Measurements from ENCODE around the gene CALHM3.

The CALHM3 gene

GRCh38 chr10:103451091-103451813 is 27.8 kb downstream of the CALHM3 start:
- DNase-seq (ENCODE audit: low read depth in 1 of 2, low spot score in 1 of 2), result peak; percentile 24 to 30

GRCh38 chr10:103450201-103450695 is 28.8 kb downstream of the CALHM3 start:
- DNase-seq (ENCODE audit: low read depth in 1 of 2, low spot score in 1 of 2), result no peak

GRCh38 chr10:103449208-103450144 is 29.6 kb downstream of the CALHM3 start:
- no peak for DNase-seq (ENCODE audit: low read depth in 1 of 2, low spot score in 1 of 2)

- DNase-seq (ENCODE audit: low read depth in 1 of 2, low spot score in 1 of 2), result no peak
Measured at GRCh38 chr10:103448746-103449145, 30.3 kb downstream of the CALHM3 start.

- DNase-seq (ENCODE audit: low read depth in 1 of 2, low spot score in 1 of 2), result no peak
Measured at GRCh38 chr10:103447187-103447586, 31.9 kb downstream of the CALHM3 start.

- DNase-seq (ENCODE audit: low read depth in 1 of 2, low spot score in 1 of 2), result no peak
Measured at GRCh38 chr10:103445767-103446567, 33.1 kb downstream of the CALHM3 start.

- no peak for DNase-seq (ENCODE audit: low read depth in 1 of 2, low spot score in 1 of 2)
Measured at GRCh38 chr10:103445366-103445765, 33.7 kb downstream of the CALHM3 start.

- no peak for DNase-seq (ENCODE audit: low read depth in 1 of 2, low spot score in 1 of 2)
Measured at GRCh38 chr10:103444478-103444877, 34.6 kb downstream of the CALHM3 start.

GRCh38 chr10:103443475-103444185 is 35.4 kb downstream of the CALHM3 start:
- DNase-seq (ENCODE audit: low read depth in 1 of 2, low spot score in 1 of 2), result no peak

GRCh38 chr10:103442031-103442461 is 37.0 kb downstream of the CALHM3 start:
- no peak for DNase-seq (ENCODE audit: low read depth in 1 of 2, low spot score in 1 of 2)

GRCh38 chr10:103441611-103442010 is 37.4 kb downstream of the CALHM3 start:
- DNase-seq (ENCODE audit: low read depth in 1 of 2, low spot score in 1 of 2), result no peak

- no peak for DNase-seq (ENCODE audit: low read depth in 1 of 2, low spot score in 1 of 2)
Measured at GRCh38 chr10:103441206-103441605, 37.8 kb downstream of the CALHM3 start.

- no peak for DNase-seq (ENCODE audit: low read depth in 1 of 2, low spot score in 1 of 2)
Measured at GRCh38 chr10:103440416-103440815, 38.6 kb downstream of the CALHM3 start.

GRCh38 chr10:103439776-103440175 is 39.3 kb downstream of the CALHM3 start:
- no peak for DNase-seq (ENCODE audit: low read depth in 1 of 2, low spot score in 1 of 2)

- no peak for DNase-seq (ENCODE audit: low read depth in 1 of 2, low spot score in 1 of 2)
Measured at GRCh38 chr10:103433858-103434257, 45.2 kb downstream of the CALHM3 start.

GRCh38 chr10:103431902-103432301 is 47.1 kb downstream of the CALHM3 start:
- no peak for DNase-seq (ENCODE audit: low read depth in 1 of 2, low spot score in 1 of 2)

- no peak for DNase-seq (ENCODE audit: low read depth in 1 of 2, low spot score in 1 of 2)
Measured at GRCh38 chr10:103429647-103430046, 49.4 kb downstream of the CALHM3 start.

- DNase-seq (ENCODE audit: low read depth in 1 of 2, low spot score in 1 of 2), result no peak
Measured at GRCh38 chr10:103428989-103429643, 49.9 kb downstream of the CALHM3 start.

GRCh38 chr10:103427866-103428265 is 51.2 kb downstream of the CALHM3 start:
- DNase-seq (ENCODE audit: low read depth in 1 of 2, low spot score in 1 of 2), result no peak

GRCh38 chr10:103423748-103424147 is 55.3 kb downstream of the CALHM3 start:
- DNase-seq (ENCODE audit: low read depth in 1 of 2, low spot score in 1 of 2), result no peak

Measured in activated T-helper 1 cell treated with anti-CD3 and anti-CD28 coated beads, Interleukin-2, amount 50 U/mL, for 16 hours (primary cell).